Stimulated activated CD4-positive, alpha-beta T cell treated with anti-CD3 and anti-CD28 coated beads, TNF-alpha, amount 100 ng/mL, for 4 hours (primary cell): ENCODE results near the gene KDM5B.
"Not testable (repeated sequence)": the region's sequence is repeated elsewhere in the genome, so short reads cannot be mapped to it uniquely, and the experiment has no call there.

Experiments
- DNase-seq, 3 experiments: peaks; one replicate each; pipeline ENCODE4 v3.0.0-alpha.2; 2020; ENCODE audit warnings: low read depth in 3 of 3

KDM5B gene

DNA sequence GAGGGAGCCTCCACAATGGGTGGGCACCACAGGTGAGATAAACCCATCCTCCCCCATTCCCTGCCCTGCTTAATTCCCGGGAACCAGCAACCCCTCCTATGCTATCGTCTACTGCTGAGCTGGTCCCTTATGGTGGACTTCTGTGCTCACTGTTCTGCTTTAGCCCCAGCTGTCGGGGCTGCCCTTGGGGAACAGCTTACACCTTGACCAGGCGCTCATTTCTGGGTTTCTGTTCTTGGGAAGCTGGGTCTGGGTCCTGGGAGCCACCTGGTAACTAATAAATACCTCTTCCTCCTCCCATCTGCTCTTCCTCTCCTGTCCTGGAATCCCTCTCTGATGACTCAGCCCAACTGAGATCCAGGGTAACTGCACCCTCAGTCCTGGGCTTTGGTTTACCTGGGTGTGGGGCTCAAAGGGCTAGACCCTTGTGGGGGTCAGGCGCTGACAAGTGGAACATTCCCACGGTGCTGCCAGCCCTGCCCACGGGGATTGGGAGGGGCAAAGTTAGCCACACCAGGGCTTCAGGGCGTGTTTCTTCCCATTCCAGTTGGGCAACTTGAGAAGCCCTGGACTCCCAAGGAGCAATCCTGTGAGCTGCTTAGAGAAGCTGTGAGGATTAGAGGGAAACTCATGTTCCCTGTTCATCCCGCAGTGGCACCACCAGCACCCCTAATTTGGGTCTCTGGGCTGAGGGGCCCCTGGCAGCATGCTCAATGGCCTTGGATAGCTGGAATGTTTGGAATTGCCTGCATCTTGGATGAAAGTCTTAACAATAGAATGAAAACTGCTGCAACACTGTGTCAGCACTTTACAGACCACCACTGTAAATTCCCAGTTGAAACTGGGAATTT is 4.2 kb upstream of the KDM5B start:
- DNase-seq = no peak

DNA sequence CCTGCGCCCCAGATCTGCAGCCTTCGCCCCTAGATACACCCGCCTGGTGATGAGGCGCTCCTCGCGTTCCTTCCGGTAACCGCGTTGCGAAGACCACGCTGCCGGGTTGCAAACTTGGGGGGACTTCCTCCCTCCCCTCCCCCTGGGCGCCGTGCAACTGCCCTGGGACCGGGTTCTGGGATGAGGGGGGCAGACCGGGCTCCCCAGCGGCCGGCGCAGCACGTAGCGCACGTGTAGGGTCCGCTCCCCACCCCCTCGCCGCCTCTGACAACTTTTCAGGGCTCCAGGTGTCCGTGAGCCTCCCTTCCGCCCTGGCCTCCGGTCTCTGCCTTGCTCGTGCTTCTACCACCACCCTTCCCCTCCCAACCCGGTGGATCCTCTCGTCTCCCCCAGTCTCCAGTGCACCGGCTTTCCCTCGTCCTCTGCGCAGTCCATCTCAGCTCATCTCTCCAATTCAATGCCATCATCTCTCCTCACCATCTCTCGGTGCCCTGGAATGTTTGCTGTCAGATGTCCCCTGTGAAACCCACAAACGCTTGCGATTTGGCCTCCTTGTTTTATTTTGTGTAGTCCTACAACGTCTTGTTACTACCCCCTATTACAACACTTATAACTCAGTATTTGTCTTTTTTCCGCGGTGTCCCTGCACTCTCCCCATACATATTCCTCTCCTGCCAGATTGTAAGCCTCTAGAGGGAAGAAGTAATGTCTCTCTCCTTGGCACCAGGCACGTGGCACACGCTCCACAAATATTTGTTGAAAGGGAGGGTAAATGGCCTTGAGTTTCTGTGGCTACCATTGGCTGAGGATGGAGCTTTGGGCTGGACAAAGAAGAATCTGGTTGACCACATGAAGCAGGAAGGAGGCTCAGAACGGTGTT is 3.3 kb upstream of the KDM5B start:
- DNase-seq = no peak

DNA sequence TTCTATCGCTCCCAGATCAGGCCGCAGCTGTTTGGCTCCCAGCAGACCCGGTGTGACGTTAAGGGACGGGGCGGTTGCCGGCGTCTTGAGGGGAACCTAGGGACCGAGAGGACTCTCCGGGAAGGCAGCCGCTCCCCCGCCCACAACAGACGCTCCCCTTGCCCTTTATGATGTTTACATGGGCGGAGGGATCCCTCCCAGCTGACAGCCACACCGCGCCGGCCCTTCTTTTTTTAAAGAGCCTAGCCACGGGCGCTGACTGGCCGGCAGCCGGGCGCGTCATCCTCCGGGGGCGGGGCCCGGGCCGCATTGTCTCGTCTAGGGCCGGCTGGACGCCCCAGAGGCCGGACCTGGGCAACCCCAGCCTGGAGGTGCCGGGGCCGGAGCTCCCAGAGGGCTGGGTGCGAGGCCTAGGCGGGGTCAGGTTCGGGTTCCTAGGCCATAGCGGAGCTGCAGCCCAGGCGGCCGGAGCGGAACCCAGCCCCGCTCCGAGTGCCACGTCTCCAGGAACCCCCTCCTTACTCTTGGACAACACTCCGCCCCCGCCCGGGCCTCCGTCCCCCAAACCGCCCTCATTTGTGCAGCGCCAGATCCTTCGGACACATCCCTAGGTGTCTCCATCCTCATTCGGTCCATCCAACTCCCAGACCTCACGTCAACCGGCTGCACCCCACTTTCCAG is 2.5 kb upstream of the KDM5B start, which contains the start of gene PCAT6:
Gene PCAT6, plus strand, starts transcription at position 340 of the 681 bp plus-strand sequence.
- DNase-seq = peak; percentile 69 to 74 (median 73)

DNA sequence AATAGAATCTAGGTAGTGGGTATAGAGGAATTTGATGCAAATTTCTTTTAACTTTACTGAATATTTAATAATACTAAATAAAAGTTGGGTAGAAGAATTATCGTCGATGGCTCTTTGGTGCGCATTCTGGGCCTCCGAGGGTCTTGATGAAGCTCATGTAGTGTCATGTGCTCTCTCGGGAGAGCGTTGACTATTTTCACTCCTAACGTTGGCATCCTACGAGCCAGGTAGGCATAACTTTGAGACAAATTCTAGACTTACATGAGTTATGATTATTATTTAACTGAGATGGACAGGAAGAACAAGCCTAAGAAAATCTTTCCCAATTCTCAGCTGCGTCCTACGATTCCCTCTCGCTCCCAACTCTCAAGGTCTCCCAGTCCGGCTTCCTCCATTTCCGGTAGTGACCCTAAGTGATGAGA is 2.0 kb upstream of the KDM5B start:
- DNase-seq = no peak

DNA sequence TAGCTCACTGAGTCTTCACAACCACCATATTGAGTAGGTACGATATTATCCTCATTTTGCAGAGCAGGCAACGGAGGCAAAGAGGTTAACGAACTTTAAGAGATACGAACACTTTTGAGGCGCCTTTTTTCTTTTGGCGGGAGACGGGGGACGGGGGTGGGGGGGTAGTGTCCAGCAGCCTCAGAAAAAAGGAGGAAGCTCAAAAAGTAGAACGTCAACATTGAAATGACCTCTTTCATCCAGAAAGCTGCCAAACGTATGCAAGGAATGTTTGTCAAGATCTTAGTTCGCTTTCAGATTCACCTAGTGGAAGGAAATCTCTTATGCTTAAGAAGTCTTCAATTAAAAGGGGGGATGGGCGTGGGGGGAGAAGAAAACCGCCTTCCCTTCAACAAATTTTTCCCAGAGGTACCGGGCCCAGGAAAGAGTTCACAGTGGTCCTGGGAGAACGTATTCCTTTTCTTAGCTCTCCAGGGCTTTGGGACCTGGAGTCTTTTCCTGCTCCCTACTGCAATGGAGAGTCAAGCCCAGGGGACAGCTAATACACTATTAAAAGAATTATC is 1.5 kb upstream of the KDM5B start:
- no peak for DNase-seq

DNA sequence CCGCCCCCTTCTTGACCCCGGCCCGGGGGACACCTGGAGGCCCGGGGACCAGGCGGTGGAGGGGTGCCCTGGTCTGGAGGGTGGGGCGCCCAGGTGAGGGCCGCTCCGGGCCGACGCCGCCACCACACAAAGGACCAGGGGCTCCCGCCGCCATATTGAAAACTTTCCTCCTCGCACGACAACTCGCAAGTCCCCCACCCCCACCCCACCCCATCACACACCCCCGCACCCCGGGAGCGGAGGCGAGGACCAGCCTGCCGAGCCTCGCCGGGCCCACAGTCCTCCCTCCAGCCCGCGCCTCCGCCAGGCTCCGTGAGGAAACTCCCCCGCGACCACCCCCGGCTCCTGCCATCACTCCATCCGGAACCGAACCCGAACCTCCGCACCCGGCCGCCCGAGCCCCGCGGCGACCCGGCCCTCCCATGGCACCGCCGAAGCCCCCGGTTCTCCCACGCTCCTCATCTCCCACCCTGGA is 733 bp downstream of the KDM5B start:
- peak; percentile 37 to 53 (median 50) for DNase-seq

DNA sequence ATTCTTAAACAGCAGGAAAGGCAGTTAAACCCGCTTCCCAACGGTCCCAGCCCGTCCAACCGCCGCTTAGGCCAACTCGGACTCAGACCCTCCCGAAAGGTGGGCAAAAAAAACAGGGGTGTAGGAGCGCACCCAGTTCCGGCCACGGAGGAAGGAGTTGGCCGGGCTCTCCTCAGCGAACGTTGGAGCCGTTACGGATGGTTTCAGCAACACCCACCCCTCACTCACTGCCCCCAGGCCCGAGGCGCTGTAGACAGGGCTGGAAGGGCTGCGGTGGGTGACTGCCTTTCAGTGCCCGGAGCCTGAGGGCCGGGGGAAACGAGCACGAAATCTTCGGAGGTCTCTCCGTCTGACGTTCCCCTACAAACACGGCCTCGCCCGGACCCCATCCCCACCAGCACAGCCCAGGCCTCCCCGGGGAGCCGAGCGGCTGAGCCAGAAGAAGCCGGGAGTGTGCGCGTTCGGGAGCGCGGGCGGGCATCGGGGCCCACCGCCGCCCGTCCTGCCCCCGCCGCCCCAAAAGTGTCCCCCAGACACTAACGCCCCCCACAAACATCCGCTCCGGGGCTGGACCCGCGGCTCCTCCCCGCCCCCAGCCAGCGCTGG is 1.3 kb downstream of the KDM5B start:
- peak in 2 of 3 experiments; percentile 6 to 11 for DNase-seq

DNA sequence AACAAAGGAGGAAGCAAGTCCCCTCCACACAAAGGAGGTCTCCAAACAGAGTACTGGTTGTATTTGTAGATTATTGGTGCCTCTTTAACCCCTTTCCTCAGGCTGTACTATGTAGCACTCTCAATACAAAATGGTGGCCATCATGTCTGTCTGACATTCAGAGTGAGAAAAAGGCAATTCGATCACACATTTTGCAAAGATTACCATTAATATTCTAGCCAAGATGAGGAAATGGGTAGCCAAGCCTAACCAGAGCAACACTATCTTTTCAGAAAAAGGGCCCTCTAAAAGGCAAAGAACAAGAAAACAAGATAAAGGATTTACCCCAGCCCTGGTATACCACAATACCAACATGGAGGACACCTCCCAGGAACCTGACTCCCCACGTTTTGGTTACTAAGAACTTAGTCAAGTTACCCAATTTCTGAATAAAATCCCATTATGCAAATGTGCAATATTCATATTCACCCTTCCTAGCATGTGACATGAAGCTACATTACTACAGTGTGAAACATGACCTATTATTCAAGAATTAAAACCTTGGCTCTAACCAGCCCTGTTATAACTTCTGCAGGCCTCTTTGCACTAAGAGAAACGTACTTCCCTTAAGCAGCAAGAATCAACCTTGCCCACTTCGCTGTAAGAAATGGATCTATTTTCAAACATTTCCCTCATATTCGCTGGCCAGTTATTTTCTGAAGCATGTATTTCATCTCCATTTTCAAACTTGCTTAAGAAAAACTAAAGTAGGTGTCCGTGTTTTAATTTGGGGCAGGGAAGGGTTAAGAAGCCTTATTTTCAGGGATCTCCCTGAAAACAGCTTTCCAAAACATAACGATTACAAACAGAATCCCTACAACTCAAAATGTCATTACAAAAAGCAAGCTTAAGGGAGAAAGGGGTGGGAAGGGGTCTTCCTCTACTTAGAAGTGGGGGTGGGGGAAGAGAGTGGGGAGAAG is 2.1 kb downstream of the KDM5B start:
- DNase-seq = no peak

DNA sequence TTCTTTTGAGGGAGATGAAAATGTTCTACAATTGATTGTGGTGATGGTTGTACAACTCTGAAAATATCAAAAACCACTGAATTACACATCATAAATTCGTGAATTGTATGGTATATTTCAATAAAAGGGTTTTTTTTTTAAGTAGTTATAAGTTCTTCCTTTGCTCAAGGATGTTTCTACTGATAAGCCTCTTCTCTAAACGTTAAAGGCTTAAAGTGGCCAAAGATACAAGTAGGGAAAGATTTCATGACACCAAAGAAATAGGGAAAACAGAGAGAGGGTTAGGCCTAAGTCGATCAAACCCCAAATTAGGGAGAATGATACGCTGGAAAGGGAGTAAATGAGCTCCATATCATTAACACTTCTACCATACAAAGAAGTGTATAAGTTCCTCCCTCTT is 4.1 kb downstream of the KDM5B start:
- DNase-seq = no peak

DNA sequence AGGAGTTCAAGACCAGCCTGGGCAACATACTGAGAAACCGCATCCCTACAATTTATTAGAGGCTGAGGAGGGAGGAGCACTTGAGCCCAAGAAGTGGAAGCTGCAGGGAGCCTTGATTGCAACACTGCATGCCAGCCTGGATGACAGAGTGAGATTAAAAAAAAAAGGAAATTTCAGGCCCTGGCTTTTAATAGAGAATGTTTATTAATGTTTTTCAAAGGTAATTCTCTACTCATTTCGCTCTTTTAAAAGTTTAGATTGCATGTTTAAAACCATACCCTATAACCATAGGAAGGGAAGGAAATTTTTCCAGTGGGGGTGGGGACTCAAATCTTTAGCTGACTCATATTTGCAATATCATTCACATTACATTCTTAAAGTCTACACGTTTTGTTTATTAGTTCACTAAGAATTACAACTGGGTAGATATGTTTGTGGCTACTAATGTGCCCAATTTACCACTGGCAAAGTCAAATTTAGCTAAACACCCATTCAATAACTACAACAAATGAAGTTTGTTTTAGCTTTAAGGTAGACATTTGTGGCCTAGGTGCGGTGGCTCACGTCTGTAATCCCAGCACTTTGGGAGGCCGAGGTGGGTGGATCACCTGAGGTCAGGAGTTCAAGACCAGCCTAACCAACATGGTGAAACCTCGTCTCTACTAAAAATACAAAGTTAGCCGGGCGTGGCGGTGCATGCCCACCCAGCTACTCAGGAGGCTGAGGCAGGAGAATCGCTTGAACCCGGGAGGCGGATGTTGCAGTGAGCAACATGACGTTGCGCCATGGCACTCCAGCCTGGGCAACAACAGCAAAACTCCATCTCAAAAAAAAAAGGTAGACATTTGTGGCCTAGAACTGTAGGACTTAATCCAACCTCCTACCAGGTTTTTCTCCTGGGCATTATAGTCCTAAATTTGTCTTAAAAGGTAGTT is 5.0 kb downstream of the KDM5B start:
- DNase-seq = no peak

DNA sequence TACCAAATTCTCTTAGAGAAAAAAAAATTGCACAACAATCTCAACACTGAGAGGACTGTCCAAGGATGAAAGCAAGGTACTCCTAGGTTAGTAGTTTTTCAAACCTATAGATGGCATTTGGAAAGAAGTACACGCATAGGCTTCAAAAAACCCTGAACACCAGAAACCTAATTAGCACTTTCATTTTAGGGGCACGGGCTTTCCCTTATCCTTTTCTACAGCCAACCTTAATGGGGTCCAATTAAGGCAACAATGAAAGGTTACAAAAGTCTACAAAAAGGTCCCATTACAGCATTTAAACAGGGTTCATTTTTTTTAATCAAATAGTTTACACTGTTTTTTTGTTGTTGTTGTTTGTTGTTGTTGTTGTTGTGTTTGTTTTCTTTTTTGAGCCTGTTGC is 6.2 kb downstream of the KDM5B start:
- DNase-seq = no peak

DNA sequence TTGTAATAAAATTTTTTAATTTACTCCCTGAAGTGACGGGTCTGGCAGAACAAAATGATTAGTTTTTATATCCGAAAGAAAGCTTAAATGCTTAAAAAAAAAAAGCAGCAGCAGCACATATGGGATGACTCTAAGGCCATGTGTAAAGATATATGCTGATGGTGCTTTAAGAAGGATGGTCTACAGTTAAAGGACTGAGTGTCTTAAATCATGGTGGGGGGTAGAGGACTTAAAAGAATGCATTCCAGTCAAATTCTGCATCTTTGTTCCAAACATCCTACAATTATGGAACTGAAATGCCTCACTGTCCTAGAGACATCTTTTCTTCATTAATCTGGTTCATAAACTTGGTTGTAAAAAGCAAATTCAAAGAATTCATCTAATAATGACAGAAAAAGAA is 7.0 kb downstream of the KDM5B start:
- no peak for DNase-seq

DNA sequence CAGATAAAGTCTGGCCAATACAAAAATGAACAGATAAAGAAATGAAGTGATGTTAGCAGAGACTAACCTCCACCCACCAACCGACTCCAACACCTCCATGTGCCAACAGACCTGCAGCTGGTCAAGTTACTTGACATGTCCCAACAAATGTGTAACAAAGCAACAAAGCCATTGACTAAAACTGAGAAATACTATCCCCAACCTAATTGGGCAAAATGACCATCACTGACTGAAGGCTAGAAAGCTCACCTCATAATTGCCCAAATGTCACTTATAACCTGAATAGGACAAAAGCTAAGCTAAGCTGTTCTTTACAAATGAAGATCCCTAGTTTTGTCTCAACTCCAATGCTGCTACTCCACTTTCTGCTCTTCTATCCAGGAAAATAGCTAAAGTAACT is 7.5 kb downstream of the KDM5B start:
- DNase-seq = no peak

DNA sequence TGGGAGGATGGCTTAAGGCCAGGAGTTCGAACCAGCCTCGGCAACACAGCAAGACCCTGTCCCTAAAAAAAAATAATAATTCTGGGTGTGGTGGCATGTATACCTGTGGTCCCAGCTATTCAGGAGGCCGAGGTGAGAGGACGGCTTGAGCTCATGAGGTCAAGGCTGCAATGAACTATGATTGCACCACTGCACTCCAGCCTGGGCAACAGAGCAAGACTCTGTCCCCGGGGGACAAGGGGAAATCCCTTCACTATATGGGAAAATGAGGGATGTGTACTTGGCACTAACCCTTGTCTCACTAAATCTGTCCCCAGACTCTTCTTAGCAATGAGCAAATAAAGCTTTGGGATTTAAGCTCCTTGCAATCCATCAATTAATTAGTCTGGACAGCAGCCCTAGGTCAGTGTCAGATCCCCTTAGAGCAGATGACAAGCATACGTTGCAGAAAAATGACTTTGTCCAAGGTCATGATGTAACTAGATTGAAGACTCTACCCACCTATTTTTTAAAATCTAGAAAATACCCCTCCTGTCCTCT is 9.4 kb downstream of the KDM5B start:
- DNase-seq = no peak

DNA sequence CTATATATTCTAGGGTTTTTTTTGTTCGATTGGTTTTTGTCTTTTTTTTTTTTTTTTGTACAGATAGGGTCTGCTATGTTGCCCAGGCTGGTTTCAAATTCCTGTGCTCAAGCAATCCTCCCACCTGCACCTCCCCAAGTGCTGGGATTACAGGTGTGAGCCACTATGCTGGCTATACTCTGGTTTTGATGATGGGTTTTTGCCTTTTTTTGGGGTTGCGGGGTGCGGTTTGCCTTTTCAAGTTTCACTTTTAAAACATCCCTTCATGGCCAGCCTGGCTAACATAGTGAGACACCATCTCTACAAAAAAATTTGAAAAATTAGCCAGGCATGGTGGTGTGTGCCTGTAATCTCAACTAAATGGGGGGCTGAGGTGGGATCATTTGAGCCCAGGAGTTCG is 10.0 kb downstream of the KDM5B start:
- no peak for DNase-seq

DNA sequence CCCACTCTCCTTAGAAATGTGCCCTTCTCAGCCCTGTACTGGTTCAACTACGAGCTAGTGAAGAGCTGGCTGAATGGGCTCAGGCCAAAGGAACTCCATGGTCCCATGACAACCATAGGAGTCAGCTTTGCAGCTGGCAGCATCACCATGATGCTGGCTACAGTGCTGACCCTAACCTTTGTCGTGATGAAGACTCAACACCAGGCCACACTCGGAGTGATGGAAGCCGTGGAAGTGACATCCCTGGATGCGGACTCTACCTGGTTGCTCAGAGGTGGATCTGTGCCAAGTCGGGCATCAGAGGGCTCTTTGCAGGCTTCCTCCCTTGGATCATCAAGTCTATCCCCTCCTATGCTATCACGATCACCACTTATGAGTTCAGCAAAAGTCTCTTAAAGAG is 11.6 kb downstream of the KDM5B start:
- DNase-seq = no peak

DNA sequence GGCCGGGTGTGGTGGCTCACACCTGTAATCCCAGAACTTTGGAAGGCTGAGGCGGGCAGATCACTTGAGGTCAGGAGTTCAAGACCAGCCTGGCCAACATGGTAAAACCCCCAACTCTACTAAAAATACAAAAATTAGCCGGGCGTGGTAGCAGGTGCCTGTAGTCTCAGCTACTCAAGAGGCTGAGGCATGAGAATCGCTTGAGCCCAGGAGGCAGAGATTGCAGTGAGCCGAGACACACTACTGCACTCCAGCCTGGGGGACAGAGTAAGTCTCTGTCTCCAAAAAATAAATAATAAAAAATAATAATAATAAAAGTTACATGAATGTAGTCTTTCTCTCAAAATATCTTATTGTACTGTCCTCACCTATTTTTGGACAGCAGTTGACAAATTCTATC is 13.3 kb downstream of the KDM5B start:
- DNase-seq = not testable (repeated sequence)

DNA sequence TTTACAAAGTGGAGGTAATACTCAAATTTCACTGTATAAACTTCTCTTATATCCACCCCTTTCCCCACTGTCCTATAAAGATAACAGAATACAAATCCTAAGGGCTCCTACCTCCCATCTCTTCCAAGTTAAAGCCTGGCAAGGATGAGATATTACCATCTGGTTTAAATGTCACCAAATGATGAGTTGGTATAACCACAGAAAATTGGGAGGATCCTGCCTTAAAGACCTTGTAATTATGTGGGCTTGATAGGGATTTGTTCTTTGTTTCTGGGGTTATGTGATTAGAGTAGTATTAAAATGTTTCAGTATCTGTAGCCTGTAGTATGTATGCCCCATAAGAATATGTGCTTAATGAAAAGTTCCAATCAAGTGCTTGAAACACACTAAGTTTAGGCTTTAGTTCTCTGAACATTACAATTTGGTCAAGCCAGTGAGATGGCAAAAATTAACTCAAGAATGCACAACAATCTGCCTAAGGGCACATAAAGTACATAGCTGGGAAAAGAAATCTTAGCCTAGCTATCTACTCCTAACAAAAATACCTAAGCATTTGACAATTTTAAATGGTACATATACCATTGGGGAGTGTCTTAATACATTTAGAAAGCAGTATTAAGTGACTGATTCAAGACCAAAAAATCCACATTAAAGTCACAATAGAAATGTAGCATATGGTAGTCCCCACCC is 14.0 kb downstream of the KDM5B start:
- DNase-seq = no peak
